IPS DF 4.7 (cell line): ENCODE results near the gene KDM5A.

Experiments used
- DNase-seq: peaks from one replicate; pipeline ENCODE4 v3.0.0-alpha.2; 2013; ENCODE audit warnings: low spot score; ENCODE audit errors: extremely low read depth

Gene KDM5A

DNA sequence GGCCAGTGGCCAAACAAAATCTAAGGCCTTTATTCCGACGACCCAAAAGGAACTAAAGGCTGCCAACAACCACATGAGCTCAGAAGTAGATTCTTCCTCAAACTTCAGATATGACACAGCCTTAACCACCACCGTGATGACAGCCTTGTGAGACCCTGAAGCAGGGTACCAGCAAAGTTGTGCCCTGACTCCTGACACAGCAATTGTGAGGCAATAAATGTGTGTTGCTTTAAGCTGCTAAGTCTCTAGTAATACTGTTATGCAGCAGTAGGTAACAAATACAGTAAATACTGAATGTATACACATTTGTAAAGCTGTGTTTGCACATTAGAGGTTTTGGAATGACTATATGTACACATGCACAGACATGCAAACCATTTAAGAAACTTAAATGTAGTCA lies 115.7 kb downstream of the KDM5A start:
- no peak for DNase-seq

DNA sequence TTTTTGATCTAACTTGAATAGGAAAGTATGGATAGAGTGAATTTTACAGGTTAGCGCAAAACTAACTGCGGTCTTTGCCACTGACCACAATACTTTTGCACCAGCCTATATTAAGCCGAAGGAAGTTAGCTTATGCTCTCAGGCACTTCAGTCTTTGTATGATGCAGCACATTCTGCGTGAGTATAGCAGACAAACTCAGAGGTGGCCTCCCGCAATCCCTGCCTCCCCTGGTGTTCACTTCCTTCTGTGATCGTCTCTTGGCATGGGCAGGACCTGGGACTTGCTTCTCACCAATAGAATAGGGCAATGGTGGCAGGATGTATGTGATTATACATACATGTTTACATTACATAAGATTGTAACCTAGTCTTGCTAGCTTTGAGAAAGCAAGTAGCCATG lies 116.2 kb downstream of the KDM5A start:
- no peak for DNase-seq

DNA sequence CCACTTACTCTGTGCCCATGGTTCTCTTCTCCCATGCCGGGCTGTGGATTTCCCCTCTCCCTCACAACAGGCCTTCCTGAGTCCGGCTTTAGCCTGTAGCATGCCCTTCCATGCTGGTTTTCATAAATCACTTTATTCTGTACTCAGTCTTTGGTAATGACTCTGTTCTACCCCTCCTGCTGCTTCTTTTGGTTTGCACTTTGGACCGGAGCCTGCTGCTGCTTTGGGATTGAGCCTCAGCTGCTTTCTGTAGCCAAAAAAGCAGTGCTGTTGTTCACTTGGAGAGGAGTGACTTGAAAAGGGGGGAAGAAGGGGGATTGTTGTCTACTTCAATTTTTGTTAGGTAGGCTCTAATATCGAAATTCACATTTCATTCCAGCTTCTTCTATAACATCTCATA lies 118.0 kb downstream of the KDM5A start:
- no peak for DNase-seq

DNA sequence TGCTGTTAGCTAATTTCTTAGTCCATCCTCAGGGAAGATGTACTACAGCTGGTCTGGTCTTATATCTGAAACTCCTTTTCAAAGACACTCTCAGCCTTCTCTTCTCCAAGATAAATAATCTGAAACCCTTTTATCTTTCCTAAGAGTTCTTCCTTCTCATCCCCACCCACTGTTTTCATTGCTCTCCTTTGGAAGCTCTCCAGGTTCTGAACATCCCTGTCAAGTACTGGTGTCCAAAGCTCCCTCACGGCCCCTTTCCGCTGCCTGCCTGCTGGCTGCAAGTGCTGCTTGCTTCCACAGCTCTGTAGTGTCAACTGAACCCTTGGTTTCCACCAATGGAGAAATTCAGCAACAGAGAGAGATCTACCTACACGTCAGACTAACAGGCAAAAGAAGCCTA lies 119.9 kb downstream of the KDM5A start:
- no peak for DNase-seq

- no peak for DNase-seq
Measured at GRCh38 chr12:268483-268840, 120.7 kb downstream of the KDM5A start.

DNA sequence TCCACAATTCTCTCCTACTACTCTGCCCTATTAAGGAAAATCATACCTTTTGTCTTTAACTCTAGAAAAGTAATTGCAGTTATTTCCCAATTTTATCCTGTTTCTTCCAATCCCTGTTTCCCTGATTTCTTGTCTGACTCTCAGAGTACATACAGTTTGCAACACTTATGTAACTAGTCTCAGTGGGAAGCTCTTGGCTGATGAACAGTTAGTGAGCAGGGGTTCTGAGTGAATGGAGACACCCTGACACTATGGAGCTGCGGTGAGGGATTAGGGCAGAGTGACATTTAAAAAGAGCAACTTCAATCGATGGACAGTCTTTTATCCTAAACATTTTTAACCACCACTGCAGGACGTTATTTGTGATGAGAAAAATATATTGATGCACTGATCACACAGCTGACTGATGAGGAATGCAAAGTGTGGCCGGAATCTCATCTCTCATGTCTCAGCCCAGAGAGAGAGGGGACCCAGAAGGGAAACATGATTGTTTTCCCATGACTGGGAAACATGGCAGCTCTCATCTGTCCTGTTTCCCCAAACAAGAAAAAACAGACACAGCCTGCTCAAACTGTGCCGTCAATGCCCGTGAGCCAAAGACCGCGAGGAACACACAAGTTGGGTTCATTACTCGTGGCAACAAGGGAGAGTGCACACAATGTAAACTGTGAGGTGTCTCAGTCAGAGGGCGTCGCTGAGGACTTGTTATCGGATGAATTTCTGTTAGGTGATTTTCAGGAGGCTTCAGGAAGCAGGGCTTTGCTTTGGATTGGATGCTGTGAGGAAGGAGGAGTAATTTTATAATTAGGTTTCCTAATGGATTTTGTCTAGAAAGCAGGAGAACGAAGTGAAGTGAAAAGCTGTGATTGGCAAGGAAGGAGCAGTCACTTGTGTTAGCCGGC lies 121.3 kb downstream of the KDM5A start:
- DNase-seq, result no peak

GRCh38 chr12:265096-265495 lies 124.0 kb downstream of the KDM5A start:
- DNase-seq, result no peak

DNA sequence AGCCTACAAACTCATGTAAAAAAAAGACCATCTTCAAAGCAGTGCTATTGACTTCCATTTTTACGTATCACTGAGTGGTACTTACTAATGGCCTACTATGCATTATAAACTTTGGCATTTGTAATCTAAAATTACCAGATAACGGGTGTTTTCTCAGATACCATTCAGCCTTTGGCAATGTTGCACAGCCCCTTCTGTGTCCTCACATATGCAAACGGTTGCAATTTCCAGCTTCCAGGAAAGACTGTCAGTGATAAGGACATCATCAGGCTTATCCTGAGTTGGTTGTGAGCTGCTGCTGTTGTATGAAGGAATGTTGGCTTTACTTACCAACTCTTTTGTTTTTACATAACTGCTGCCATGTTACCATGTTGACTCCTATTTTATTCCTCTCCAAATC lies 124.9 kb downstream of the KDM5A start:
- DNase-seq, result no peak

DNA sequence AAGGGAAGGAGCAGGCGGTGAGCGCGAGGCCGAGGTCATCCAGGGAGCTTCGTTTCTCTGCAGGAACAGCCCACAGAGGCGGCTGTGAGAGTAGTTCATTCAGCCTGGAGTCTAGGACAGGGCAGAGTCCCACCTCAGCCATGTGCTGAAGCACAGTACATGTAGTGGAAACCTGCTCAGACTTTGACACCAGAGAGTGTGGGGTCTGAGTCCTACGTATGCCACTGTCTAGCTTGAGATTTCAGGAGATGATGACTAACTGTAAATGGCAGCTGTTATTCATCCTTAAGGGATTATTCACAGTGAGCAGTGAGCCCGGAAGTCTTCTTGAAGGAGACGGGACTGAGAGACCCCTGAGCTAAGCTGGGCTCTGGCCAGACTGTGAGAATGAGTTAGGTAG lies 125.5 kb downstream of the KDM5A start:
- no peak for DNase-seq

DNA sequence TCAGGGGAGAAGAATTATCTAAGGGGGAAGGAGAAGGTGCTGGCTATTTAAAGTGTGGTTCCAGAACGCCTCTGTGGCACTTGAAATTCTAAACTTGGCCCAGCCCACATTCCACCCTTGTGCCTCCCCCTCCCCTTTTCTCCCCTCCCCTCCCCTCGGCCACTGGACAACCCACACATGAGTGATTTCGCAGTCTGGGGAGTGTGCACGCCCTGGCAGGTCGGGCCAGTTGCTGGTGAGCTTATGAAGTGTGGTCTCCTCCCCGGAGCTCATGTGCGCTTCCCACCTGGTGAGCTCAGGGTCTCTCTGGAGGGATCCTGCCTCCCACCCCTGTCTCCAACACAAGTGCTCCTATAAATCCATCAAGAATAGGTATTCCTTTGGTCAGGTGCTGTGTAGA lies 126.3 kb downstream of the KDM5A start, which contains the start of gene SLC6A13:
Gene SLC6A13 (minus strand): TSS at position 20 of the 400 bp plus-strand sequence. CDS start 2,784 bp downstream, outside the sequence.
- no peak for DNase-seq

DNA sequence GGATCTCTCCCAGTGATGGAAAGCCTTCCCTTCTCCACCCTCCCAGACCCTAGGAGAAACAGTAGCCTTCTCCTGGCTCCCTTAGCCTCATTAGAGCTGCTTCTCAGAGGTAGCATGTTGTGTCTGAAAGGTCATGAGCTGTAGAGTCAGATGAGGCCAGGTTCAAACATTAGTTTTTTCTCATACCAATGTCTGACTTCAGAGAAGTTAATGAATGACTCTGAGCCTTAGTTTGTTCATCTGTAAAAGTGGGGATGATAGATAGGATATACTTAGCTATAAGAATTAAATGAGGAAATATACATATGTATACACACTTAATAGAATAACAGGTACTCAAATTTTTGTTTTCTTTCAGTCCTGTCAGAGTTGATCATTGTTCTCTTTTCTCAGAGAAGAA lies 127.0 kb downstream of the KDM5A start:
- no peak for DNase-seq

DNA sequence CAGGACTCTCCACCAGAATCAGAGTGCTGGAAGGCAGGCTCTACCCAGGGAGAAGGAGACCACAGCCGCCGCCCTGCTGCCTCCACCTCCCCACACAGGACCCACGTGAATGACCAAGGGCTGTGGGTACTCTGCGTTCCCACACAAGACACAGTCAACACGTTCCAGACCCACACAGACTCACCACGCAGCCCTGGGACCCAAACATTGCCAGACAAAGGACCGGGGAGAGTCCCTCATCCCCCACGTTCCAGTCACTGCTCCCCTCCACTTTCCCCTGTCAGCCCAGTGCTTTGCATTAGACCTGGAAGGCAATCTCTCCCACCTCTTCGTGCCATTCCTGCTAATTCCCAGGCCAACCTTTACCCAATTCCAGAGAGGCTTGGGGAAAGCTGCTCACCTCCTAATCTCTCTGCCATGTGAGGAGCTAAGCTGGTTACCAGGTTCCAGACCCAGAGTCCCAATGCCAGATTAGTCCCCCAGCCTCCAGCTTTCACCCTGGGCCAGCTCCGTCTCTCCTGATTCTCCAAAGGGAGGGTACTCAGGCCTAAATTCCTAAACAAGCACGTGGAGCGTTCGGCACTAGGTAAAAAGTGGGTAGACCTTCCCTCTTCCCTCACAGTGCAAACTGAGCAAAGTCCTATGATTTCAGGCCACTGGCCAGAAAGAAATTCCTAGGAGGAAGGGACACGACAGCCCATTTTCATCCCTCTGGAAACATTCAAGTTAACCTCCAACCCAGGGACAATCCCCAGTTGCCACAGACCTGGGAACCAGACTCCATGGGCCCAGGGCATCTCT lies 131.4 kb downstream of the KDM5A start:
- DNase-seq, result no peak

GRCh38 chr12:256958-257357 lies 132.2 kb downstream of the KDM5A start:
- no peak for DNase-seq

GRCh38 chr12:256225-256624 lies 132.9 kb downstream of the KDM5A start:
- DNase-seq, result no peak

DNA sequence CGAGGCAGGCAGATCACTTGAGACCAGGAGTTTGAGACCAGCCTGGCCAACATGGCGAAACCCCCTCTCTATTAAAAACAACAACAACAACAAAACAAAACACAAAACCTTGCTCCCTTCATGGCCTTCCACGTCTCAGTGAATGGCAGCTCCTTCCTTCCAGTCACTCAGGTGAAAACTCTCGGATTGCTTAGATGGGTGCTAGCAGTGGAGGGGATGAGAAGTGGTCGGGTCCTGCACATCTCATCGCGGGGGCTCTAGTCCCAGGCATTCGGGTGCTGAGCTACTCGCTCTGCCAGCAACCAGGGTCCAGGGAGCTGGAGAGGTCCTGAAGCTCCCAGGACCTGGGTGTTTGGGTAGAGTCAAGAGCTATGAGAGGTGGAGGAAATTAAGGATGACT lies 134.2 kb downstream of the KDM5A start:
- no peak for DNase-seq

GRCh38 chr12:254039-254438 lies 135.1 kb downstream of the KDM5A start:
- DNase-seq, result no peak

DNA sequence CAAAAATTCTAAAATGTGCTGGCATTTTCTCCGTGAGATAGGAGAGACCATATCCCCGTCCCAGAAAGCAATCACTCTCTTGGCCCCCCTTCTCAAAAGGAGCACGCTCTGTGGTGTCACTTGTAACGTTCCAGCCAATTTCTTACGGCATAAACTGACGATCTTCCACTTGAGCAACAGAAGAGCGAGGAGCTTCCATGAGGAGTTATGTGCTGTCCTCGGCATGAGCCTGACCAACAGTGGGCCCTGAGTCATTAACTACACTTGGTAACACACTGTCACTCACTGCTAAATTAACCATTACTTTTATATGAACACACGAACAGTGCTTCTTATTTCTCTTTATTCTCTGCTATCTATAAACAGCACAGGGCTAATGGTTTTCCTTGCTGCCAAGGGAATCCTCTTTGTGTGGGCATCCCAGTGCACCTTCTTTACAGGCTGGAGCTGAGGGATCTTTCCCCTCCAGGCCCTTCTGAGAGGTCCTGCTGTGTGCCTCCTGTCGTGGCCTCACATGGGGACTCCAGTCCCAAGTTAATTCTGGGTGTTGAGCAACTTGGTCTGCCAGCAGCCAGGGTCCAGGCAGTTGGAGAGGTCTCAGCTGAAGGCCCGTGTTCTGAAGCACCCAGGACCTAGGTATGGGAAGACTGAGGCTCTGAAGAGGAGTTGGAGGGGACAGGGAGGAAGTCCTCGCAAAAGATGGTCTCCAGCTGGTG lies 135.8 kb downstream of the KDM5A start:
- DNase-seq, result no peak

- no peak for DNase-seq
Measured at GRCh38 chr12:252636-253035, 136.5 kb downstream of the KDM5A start.

GRCh38 chr12:247271-247670 lies 141.8 kb downstream of the KDM5A start:
- no peak for DNase-seq

DNA sequence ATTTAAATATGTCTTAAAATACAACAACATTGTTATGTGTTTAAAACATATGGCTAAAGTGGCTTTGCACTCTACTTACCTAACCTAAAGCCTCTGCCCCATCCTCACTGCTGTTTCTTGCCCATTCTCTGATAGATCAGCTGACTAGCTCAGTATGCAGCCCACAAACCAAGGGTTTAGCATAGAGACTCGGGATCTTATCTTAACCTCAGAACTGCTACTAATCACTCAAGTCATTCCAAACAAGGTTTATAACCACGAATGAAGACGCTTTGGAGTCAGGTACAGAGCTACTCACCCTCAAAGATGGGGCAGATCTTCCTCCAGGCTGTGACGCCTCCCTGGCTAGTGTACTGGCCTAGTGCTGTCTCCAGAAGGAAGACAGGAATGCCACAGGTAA lies 145.7 kb downstream of the KDM5A start:
- no peak for DNase-seq

- DNase-seq, result no peak
Measured at GRCh38 chr12:242496-242895, 146.6 kb downstream of the KDM5A start.

DNA sequence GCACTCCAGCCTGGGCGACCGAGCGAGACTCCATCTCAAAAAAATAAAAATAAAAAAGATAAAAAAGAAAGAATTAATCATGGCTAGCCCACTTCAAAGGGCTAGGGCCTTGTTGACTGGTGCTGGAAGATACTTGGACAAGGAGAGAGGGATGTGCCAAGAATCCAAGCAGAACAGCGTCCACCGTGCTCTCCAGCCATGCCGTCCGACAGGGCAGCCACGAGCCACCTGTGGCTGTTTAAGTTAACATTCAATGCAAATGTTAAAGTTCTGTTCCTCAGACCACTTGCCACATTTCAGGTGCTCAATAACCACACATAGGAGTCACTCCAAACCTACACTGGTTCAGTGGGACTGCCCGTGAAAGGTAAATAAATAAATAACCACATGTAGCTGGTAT lies 147.9 kb downstream of the KDM5A start:
- DNase-seq, result no peak
